HG03025 (cell line): ENCODE results near the gene MARCKSL1.
"Not testable (repeated sequence)": the region's sequence is repeated elsewhere in the genome, so short reads cannot be mapped to it uniquely, and the experiment has no call there.

Experiments used
- ATAC-seq: cut with Tn5 transposase; IDR thresholded peaks from one replicate; pipeline ENCODE4 v1.9.1; 2021; ENCODE audit warnings: mild to moderate bottlenecking, moderate library complexity; ENCODE audit not compliant: unreplicated experiment, low FRiP score

Gene MARCKSL1

DNA sequence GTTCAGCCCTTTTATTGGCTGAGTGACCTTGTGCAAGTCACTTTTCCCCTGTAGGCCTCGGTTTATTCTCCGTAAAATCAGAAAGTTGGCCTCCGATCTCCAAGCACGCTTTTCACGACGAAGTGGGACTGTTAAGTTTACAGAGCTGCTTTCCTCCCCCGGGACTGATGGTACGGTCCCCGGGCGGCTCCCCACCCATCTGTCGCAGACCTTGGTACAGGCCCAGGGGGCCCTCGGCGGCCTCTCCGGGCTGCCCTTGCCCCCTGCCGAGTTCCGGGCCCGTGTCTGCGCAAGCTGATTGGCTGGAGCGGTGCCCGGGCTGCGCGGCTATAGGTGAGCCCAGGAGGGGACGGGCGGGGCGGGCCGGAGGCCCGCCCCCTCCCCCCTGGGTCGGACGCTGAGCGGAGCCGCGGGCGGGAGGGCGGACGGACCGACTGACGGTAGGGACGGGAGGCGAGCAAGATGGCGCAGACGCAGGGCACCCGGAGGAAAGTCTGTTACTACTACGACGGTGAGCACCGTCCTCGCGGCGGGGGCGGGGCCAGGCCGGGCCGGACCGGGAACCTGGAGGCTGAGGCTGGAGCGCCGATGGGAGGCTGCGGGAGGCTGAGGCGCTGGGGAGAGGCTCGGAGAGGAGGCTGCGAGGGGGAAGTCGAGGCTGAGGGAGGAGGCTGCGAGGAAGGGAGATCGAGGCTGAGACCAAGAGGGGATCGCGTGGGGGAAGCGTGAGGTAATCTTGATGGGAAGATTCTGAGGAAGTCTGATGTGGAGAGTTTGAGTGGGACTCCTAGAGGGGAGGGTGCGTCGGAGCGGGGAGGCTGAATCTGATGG, 44.1 kb downstream of the MARCKSL1 start, which contains the start of gene HDAC1:
HDAC1 (plus strand) TSS at position 376 of the 831 bp plus-strand sequence; CDS start at position 463, 87 bp downstream.
- peak; percentile 88 for ATAC-seq

DNA sequence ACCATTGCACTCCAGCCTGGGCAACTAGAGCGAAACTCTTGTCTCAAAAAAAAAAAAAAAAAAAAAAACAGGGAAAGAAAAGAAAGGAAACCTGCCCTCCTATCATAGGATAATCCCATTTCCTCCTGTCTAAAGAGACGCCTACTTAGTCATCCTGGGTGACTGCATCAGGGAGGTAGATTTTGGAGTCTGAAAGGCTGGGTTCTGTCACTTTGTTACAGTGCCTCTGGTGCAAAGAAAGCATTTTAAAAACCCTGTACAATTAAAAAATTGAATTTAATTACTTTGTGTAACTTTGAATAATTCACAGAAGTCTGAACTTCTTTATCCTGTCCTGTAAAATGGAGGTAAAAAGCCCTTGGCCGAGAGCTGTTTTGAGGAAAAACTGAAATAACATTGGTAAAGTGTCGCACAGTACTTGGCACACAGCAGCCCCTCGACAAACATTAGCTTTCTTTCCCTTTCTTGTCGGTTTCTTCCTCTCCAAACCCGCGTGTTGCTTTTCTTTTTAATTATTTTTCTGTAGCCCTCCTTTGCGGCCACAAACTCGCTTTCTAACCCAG, 44.8 kb downstream of the MARCKSL1 start:
- ATAC-seq, result no peak

DNA sequence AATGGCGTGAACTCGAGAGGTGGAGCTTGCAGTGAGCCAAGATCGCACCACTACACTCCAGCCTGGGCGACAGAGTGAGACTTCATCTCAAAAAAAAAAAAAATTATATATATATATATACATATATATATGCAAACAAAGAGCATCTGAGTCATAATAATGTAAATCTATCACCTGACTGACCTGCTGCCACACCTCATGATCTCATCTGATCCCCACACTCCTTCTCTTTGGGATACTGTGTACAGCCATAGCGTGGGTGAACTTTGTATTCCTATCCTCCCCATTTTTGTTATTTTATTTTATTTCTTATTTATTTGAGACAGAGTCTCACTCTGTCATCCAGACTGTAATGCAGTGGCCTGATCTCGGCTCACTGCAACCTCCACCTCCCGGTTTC, 46.8 kb downstream of the MARCKSL1 start:
- ATAC-seq, result no peak

DNA sequence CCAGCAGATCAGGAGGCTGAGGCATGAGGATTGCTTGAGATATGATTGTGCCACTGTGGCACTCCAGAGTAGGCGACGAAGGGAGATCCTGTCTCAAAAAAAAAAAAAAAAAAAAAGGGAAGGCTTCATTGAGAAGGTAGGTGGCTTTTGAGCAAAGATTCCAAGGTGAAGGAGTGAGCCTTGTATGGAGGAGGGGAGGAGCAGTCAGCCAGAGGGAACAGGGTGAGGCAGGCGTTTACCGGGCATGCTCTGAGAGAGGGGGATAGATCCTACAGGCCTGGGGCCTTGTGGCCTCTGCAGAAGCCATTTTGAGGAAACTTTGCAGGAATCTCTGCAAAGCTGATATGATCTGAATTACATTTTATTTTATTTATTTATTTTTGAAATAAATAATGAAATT, 49.3 kb downstream of the MARCKSL1 start:
- ATAC-seq, result no peak

DNA sequence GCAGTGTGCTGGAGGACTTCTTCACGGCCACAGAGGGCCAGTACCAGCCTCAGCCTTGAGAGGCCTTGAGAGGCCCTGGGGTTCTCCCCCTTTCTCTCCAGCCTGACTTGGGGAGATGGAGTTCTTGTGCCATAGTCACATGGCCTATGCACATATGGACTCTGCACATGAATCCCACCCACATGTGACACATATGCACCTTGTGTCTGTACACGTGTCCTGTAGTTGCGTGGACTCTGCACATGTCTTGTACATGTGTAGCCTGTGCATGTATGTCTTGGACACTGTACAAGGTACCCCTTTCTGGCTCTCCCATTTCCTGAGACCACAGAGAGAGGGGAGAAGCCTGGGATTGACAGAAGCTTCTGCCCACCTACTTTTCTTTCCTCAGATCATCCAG, 50.4 kb downstream of the MARCKSL1 start:
- no peak for ATAC-seq

DNA sequence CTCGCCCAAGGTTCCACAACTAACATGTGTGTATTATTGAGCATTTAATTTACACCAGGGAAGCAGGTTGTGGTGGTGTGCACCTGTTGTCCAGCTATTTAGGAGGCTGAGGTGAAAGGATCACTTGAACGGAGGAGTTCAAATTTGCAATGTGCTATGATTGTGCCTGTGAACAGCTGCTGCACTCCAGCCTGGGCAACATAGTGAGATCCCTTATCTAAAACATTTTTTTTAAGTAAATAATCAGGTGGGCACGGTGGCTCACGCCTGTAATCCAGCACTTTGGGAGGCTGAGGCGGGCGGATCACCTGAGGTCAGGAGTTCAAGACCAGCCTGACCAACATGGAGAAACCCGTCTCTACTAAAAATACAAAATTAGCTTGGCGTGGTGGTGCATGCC, 51.3 kb downstream of the MARCKSL1 start:
- ATAC-seq, result not testable (repeated sequence)
